SK-N-SH treated with all-trans-retinoic acid at 6 μM for 48 hours (cell line): ENCODE measurements around the gene SARDH.

Source experiments
- CSRNP3 ChIP-seq: fragments of 250-450 bp; sonication (Bioruptor Pico); IDR thresholded peaks from 2 replicates; pipeline ENCODE4 v1.5.1; 2021; ENCODE audit warnings: mild to moderate bottlenecking, moderate library complexity
- PATZ1 ChIP-seq: fragments of 250-450 bp; sonication (Bioruptor Pico); IDR thresholded peaks from 2 replicates; pipeline ENCODE4 v1.8.0; 2020; ENCODE audit warnings: mild to moderate bottlenecking, moderate library complexity, borderline replicate concordance
- PPARA ChIP-seq: fragments of 250-450 bp; sonication (Bioruptor Pico); IDR thresholded peaks from 2 replicates; pipeline ENCODE4 v1.5.0; 2020; ENCODE audit warnings: mild to moderate bottlenecking, borderline replicate concordance

- TF ChIP-seq CSRNP3 (CRISPR knock-in tag), result no peak
- TF ChIP-seq PPARA (CRISPR knock-in tag), result no peak
- TF ChIP-seq PATZ1, result no peak
Measured at GRCh38 chr9:133768859-133769510, 30.8 kb upstream of the SARDH start.
